ENCODE measurements around the gene LAMTOR2. TPM values are rescaled to one million over a fixed set of nuclear protein-coding genes. Genes with fewer than 3 reads are reported as not detected.

LAMTOR2 gene
- total and polyA plus RNA-seq, 2 experiments from 2014 or later = 48.5 to 142 TPM

- Histone ChIP-seq H3K79me2 (peaks cover 38% of the 10 kb centered on the region), H3K4me1 (ENCODE audit: insufficient read depth) (no peaks in the 10 kb centered on the region), H3K4me2 (peak overlapping the region; percentile 72), H3K9me2 (replicated peaks; ENCODE audit: insufficient read depth) (no peaks in the 10 kb centered on the region), H3K9me3 (ENCODE audit: low read depth) (no peaks in the 10 kb centered on the region), H4K20me1 (ENCODE audit: insufficient read depth, poor library complexity, severe bottlenecking) (peaks cover 4% of the 10 kb centered on the region), H3K4me3 (peak overlapping the region; percentile 80), H2AFZ (peak overlapping the region; percentile 59), H3K27ac (peak overlapping the region; percentile 97), H3K27me3 (no peaks in the 10 kb centered on the region), H3K36me3 (replicated peaks; ENCODE audit: insufficient read depth, low read depth) (no peaks in the 10 kb centered on the region)
- TF ChIP-seq CTCF (IDR thresholded peaks at IDR 0.05; ENCODE audit: poor library complexity) = peak; percentile 44
- no peak for TF ChIP-seq EZH2 (IDR thresholded peaks at IDR 0.05; ENCODE audit: borderline replicate concordance)
- WGBS (ENCODE audit: low lambda C conversion rate, missing lambda C conversion rate) = under 1% methylated on average over 14 of the region's 63 CpGs
- peak; percentile 90 for DNase-seq (ENCODE audit: low spot score)
Measured at GRCh38 chr1:156052862-156053767, 1.5 kb upstream of the LAMTOR2 start.

- Histone ChIP-seq H3K27me3 (no peaks in the 10 kb centered on the region), H3K9me3 (ENCODE audit: low read depth) (no peaks in the 10 kb centered on the region), H3K27ac (peak within 1 kb of the TSS; percentile 97), H3K4me3 (peak within 1 kb of the TSS; percentile 83), H3K4me2 (peak within 1 kb of the TSS; percentile 88), H3K79me2 (peaks cover 38% of the 10 kb centered on the region), H2AFZ (peak within 1 kb of the TSS; percentile 94), H3K4me1 (ENCODE audit: insufficient read depth) (no peaks in the 10 kb centered on the region), H3K9me2 (replicated peaks; ENCODE audit: insufficient read depth) (no peaks in the 10 kb centered on the region), H4K20me1 (ENCODE audit: insufficient read depth, poor library complexity, severe bottlenecking) (peaks cover 4% of the 10 kb centered on the region), H3K36me3 (replicated peaks; ENCODE audit: insufficient read depth, low read depth) (no peaks in the 10 kb centered on the region)
- 3% methylated on average over 19 of the region's 49 CpGs for WGBS (ENCODE audit: low lambda C conversion rate, missing lambda C conversion rate)
- TF ChIP-seq EZH2phosphoT487 (IDR thresholded peaks at IDR 0.05; ENCODE audit: low read depth, severe bottlenecking, unreplicated experiment) (no peak), CTCF (IDR thresholded peaks at IDR 0.05; ENCODE audit: poor library complexity) (peak; percentile 60)
- peak; percentile 96 for DNase-seq (ENCODE audit: low spot score)
Measured at GRCh38 chr1:156053768-156054499, 648 bp upstream of the LAMTOR2 start, which contains the start of gene UBQLN4. UBQLN4 (minus strand) TSS chr1:156053798; CDS start chr1:156053701, 97 bp downstream.

GRCh38 chr1:156055281-156056048, 883 bp downstream of the LAMTOR2 start:
- peaks cover 3% of the 10 kb centered on the region for H3K4me1 ChIP-seq (ENCODE audit: insufficient read depth)
- 26% methylated on average over 17 of the region's 17 CpGs for WGBS (ENCODE audit: low lambda C conversion rate, missing lambda C conversion rate)
- DNase-seq (ENCODE audit: low spot score) = no peak
- peak overlapping the region; percentile 83 for H3K4me2 ChIP-seq
- peaks cover 4% of the 10 kb centered on the region for H4K20me1 ChIP-seq (ENCODE audit: insufficient read depth, poor library complexity, severe bottlenecking)
- no peaks in the 10 kb centered on the region for H3K9me2 ChIP-seq (replicated peaks; ENCODE audit: insufficient read depth)
- H3K79me2 ChIP-seq = peaks cover 38% of the 10 kb centered on the region
- H3K27ac ChIP-seq = peak overlapping the region; percentile 56
- H2AFZ ChIP-seq = peak overlapping the region; percentile 94
- TF ChIP-seq EZH2phosphoT487 (IDR thresholded peaks at IDR 0.05; ENCODE audit: low read depth, severe bottlenecking, unreplicated experiment) = no peak
- no peak for TF ChIP-seq EZH2 (IDR thresholded peaks at IDR 0.05; ENCODE audit: borderline replicate concordance)
- no peak for TF ChIP-seq CTCF (IDR thresholded peaks at IDR 0.05; ENCODE audit: poor library complexity)
- H3K9me3 ChIP-seq (ENCODE audit: low read depth) = no peaks in the 10 kb centered on the region
- no peaks in the 10 kb centered on the region for H3K27me3 ChIP-seq
- no peaks in the 10 kb centered on the region for H3K36me3 ChIP-seq (replicated peaks; ENCODE audit: insufficient read depth, low read depth)
- peak overlapping the region; percentile 83 for H3K4me3 ChIP-seq
